Putamen (tissue), 1 donor: ENCODE data around the gene METTL6.
"Not testable (repeated sequence)": the region's sequence is repeated elsewhere in the genome, so short reads cannot be mapped to it uniquely, and the experiment has no call there.

ENCODE experiments used
- DNase-seq: peaks from one replicate; pipeline ENCODE4 v3.0.0-alpha.2; 2016; ENCODE audit warnings: low spot score

Gene METTL6, protein sequence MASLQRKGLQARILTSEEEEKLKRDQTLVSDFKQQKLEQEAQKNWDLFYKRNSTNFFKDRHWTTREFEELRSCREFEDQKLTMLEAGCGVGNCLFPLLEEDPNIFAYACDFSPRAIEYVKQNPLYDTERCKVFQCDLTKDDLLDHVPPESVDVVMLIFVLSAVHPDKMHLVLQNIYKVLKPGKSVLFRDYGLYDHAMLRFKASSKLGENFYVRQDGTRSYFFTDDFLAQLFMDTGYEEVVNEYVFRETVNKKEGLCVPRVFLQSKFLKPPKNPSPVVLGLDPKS

GRCh38 chr3:15427182-15427880 lies at the start of gene METTL6, which contains the start of gene EAF1:
TSS of gene METTL6 (minus strand) at chr3:15427544. CDS start at chr3:15426511, 1,033 bp downstream.
TSS of gene EAF1 (plus strand) at chr3:15427598. CDS start at chr3:15427780, 182 bp downstream.
- DNase-seq, result peak; percentile 87

DNA sequence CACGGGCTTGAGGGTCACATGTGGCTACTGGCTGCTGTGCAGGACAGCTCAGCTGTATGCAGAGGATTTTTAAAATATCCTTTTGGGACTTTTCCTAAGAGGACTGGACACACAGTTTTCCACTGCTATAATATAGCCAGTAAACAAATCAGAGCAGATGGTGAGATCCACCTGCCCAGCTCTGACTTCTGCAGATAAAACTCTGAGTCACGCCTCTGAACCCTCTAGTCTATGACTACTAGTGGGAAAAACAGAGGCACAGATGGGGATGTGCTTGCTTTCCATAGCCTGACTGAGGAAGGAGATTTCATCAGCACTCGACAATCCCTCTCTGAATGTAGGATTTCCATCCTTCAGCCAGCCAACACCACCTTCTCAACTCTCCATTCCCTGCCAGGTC lies 49.0 kb upstream of the METTL6 start:
- no peak for DNase-seq

DNA sequence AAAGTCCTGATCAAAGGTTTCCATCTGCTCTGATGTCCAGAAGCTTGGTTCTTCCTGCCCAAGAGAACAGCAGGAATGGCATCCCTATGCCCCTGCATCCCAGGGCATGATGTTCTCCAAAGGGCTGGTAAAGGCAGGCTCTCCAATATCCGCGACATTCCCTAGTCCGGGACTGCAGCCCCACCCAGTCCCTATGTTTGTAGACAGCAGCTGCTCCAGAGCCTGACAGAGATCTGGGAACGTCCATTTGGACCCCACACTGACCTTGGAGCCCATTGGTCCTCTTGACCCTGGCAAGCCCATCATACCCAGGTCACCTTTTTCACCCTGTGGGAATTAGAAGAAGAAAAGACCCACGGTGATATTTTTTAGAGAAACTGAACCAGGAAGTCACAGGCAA lies 47.8 kb upstream of the METTL6 start:
- no peak for DNase-seq

DNA sequence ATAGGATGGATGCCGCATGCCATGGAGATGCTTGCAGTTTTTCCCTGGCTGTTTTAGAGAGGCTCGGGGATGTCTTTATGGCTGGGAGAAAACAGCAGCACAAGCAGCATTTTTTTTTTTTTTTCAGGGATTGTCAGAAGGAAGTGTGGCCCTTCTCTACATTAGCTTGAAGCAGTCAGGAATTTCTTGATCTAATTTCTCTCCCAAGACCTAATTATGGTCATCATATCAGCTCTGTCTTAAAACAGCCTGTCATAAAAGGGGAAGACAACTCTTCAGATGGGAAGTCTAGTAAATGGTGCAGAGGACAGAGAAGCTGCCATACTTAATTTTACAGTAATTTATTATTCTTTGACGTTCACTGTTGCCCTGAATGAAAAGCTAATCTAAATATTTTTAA lies 44.5 kb upstream of the METTL6 start:
- no peak for DNase-seq

DNA sequence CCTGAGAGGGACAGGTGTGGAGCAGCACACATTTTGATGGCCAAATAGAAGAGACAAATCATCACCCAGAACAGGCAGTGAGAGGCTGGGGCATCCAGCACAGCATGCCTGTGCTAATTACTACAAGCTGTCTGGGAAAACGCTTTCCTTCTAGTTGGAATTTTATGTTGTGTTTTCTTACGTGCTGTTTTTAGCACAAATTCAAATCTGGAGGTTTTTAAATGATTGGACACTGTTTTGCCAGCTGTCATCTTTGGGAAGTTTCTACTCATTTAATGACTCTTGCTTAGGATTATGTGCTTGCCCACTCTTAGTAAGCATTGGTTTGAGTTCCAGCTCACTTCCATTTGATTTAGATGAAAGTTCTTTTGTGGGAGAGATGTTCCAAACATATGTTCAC lies 43.5 kb upstream of the METTL6 start:
- no peak for DNase-seq

- DNase-seq, result no peak
These were observed 42.9 kb upstream of the METTL6 start for GRCh38 chr3:15470261-15470660.

GRCh38 chr3:15467227-15468181 lies 40.2 kb upstream of the METTL6 start:
- no peak for DNase-seq

- no peak for DNase-seq
These were observed 38.7 kb upstream of the METTL6 start for GRCh38 chr3:15465876-15466585.

- no peak for DNase-seq
These were observed 35.1 kb upstream of the METTL6 start for GRCh38 chr3:15462451-15462850.

DNA sequence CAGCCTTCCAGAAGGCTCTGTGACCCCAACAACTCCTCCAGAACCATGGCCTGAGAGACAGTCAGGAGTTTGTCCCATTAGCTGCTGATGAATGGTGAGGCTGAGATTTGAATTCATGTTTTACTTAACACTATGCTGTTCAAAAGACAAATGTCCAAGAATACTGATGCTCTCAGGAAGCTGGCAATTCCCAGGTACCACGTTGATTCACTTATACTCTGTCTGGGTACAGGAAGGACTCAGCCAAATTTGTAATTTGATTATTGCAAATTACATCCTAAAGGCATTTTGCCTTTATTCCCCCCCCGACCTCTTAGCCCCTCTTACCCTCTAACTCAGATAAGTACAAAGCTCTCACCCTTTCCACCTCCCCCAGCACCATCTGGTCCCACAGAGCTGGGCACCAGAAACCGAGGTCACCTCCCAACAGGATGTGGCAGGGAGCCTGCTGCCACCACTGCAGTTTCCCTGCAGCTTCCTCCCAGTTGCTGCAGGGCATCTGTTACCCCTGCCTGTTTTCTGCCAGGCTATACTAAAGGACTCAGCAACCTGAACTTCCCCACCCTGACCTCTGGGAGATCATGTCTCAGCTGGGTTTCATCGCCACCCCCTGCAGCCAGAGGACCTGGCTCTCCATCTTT lies 33.7 kb upstream of the METTL6 start:
- no peak for DNase-seq

- DNase-seq, result no peak
These were observed 31.0 kb upstream of the METTL6 start for GRCh38 chr3:15458212-15458780.

DNA sequence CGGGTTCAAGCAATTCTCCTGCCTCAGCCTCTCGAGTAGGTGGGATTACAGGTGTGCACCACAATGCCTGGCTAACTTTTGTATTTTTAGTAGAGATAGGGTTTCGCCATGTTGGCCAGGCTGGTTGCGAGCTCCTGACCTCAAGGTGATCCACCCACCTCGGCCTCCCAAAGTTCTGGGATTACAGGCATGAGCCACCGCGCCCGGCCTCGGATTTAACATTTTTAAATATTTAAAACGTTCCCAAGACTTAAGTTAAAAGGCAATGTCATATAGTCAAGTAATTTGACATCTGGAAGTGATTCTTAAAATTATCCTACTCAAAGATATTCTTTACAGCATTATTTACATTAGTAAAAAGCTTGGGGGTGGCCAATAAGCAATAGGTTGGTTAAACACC lies 29.6 kb upstream of the METTL6 start:
- DNase-seq, result not testable (repeated sequence)

GRCh38 chr3:15456321-15456720 lies 29.0 kb upstream of the METTL6 start:
- DNase-seq, result no peak

- no peak for DNase-seq
These were observed 28.4 kb upstream of the METTL6 start for GRCh38 chr3:15455756-15456155.

DNA sequence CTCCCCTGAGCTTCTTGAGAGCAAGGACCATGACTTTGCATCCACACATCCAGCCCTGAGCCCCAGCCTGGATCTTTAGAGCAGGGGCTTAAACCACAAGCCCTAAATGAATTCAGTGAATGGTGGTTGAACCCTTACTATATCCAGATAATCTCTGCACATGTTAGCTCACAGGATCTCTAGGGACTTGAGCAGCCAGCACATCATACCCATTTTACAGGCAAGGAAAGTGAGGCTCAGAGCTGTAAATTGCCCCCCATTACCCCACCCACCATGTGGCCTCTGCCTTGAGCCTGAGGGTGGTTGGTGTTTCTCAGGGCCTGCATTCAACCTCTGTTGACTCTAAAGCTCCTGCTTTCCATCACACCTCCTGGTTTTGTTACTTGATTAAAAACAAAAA lies 27.6 kb upstream of the METTL6 start:
- DNase-seq, result no peak

GRCh38 chr3:15453991-15454625 lies 26.8 kb upstream of the METTL6 start:
- DNase-seq, result no peak

DNA sequence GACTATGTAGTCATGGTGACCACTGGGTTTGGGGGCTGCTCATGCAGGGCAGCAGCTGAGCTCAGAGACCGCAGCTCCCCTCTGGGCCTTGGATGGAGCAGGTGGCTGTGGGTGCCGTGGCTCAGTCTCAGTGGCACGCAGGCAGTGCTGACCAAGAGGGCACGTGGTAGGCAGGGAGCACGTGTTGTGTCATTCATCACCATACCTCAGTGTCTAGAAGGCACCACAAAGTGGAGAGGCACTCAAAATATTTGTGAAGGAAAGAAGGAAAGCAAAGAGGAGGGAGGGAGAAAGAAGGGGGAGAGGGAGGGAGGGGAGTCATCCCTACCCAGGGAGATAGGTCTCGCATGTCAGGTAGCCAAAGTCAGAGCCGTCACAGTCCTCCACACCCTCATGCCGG lies 26.2 kb upstream of the METTL6 start:
- no peak for DNase-seq

DNA sequence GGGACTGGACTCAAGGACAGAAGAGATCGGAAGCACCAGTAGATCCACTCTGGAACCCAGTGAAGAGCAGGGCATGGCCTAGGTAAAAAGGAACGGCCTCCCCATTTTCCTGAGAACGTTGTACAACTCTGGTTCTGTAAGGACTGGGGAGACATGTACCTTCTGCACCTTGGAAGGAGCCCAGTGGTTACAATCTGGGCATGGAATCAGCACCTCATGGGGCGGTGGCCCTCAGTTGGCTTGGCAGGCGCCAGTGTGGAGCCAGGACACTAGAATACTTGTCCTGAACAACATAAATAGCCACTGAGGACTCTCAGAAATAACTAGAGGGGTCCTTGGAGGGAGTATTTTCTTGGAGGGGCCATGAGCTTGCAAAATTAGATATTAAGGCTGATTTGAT lies 25.6 kb upstream of the METTL6 start:
- DNase-seq, result no peak

- DNase-seq, result no peak
These were observed 24.8 kb upstream of the METTL6 start for GRCh38 chr3:15452156-15452555.
